Neuron (in vitro differentiated cells): Measurements from ENCODE around the gene MECR.
"Not testable (repeated sequence)": the region's sequence is repeated elsewhere in the genome, so short reads cannot be mapped to it uniquely, and the experiment has no call there.

Source experiments
- H2AFZ ChIP-seq: one replicate; pipeline ENCODE4 v1.6.1; 2013; ENCODE audit warnings: low read depth, mild to moderate bottlenecking, inconsistent platforms, low read length, moderate library complexity
- H3K27me3 ChIP-seq: one replicate; pipeline ENCODE4 v1.6.1; 2013; ENCODE audit warnings: low read length; ENCODE audit not compliant: insufficient read depth
- H3K36me3 ChIP-seq: one replicate; pipeline ENCODE4 v1.6.1; 2013; ENCODE audit warnings: low read length; ENCODE audit not compliant: insufficient read depth
- H3K4me1 ChIP-seq: one replicate; pipeline ENCODE4 v1.6.1; 2013; ENCODE audit warnings: low read length; ENCODE audit not compliant: insufficient read depth
- H3K4me3 ChIP-seq: 2 replicates; pipeline ENCODE4 v1.5.1; 2013; ENCODE audit warnings: mild to moderate bottlenecking, low read length, moderate library complexity
- H3K9me3 ChIP-seq: one replicate; pipeline ENCODE4 v1.6.1; 2013; ENCODE audit warnings: low read length

Gene MECR

GRCh38 chr1:29222260-29222659, 8.5 kb downstream of the MECR start:
- H2AFZ ChIP-seq, H3K9me3 ChIP-seq, H3K4me3 ChIP-seq, H3K27me3 ChIP-seq, H3K36me3 ChIP-seq: not testable (repeated sequence)
- H3K4me1 ChIP-seq = peaks cover 15% of the 10 kb centered on the region

DNA sequence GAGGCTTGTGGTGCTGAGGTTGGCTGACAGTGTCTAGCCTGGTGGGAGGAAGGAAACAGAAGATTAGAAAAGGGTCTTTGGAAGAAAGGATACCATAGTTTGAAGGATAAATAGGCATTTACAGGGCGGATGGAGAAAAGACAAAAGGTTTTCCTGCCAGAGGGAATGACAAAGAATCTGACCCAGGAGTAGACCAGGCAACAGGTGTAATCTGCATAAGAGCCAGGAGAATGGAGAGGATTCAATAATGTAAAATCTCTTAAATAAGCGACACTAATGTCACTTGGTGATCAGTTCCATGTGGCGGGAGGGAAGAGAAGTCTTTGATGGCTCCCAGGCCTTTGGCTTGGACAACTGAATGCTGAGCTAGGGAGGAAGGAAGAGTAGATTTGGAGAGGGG, 9.4 kb downstream of the MECR start:
- peaks cover 8% of the 10 kb centered on the region for H3K36me3 ChIP-seq
- H2AFZ ChIP-seq = no peak overlapping the region
- H3K27me3 ChIP-seq = no peaks in the 10 kb centered on the region
- H3K4me1 ChIP-seq = peaks cover 15% of the 10 kb centered on the region
- no peaks in the 10 kb centered on the region for H3K9me3 ChIP-seq
- no peak overlapping the region for H3K4me3 ChIP-seq

GRCh38 chr1:29218223-29218622, 12.5 kb downstream of the MECR start:
- no peaks in the 10 kb centered on the region for H3K9me3 ChIP-seq
- H3K27me3 ChIP-seq = no peaks in the 10 kb centered on the region
- H3K4me1 ChIP-seq = peaks cover 9% of the 10 kb centered on the region
- no peak overlapping the region for H3K4me3 ChIP-seq
- peaks cover 26% of the 10 kb centered on the region for H3K36me3 ChIP-seq
- no peak overlapping the region for H2AFZ ChIP-seq

DNA sequence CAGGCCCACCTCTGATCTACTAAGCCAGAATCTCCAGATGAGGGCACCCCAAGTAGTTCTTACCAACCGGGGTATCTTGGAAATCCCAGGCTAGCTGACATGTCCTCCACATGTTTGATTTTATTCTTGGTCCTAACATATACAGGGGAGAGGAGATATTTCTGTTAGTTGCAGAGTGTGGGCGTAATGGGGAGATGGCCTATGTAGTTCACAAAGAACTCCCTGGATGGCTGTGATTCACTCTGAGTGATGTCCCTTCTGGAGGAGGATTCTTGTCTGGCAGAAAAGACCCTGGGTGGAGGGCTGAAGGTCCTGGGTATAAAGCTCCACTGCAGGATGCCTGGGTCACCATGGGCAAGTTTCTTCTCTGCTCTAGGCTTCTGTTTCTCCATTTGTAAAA, 13.1 kb downstream of the MECR start:
- no peaks in the 10 kb centered on the region for H3K9me3 ChIP-seq
- peaks cover 31% of the 10 kb centered on the region for H3K36me3 ChIP-seq
- no peak overlapping the region for H3K4me3 ChIP-seq
- H3K27me3 ChIP-seq = no peaks in the 10 kb centered on the region
- H2AFZ ChIP-seq = no peak overlapping the region
- peaks cover 3% of the 10 kb centered on the region for H3K4me1 ChIP-seq

DNA sequence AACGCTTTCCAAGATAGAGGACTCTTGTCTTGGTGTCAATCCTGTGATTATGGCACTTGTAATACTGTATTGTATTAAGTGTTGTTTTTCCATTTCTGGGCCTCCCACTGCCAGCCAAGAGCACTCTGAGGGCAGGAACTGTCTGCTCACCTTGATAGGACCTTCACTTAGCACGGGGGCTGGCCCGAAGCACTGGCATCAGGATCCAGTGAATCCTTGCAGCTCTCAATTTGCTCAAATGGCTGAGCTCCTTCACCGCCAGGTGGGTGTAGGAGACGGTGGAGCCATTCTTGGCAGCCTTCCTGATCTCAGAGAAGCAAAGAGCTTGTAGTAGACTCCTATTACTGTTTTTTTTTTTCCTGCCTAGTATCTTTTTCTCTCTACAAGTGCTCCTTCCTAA, 17.7 kb downstream of the MECR start:
- no peaks in the 10 kb centered on the region for H3K9me3 ChIP-seq
- no peaks in the 10 kb centered on the region for H3K27me3 ChIP-seq
- peaks cover 57% of the 10 kb centered on the region for H3K36me3 ChIP-seq
- H3K4me3 ChIP-seq = no peak overlapping the region
- H3K4me1 ChIP-seq = no peaks in the 10 kb centered on the region
- H2AFZ ChIP-seq = no peak overlapping the region

DNA sequence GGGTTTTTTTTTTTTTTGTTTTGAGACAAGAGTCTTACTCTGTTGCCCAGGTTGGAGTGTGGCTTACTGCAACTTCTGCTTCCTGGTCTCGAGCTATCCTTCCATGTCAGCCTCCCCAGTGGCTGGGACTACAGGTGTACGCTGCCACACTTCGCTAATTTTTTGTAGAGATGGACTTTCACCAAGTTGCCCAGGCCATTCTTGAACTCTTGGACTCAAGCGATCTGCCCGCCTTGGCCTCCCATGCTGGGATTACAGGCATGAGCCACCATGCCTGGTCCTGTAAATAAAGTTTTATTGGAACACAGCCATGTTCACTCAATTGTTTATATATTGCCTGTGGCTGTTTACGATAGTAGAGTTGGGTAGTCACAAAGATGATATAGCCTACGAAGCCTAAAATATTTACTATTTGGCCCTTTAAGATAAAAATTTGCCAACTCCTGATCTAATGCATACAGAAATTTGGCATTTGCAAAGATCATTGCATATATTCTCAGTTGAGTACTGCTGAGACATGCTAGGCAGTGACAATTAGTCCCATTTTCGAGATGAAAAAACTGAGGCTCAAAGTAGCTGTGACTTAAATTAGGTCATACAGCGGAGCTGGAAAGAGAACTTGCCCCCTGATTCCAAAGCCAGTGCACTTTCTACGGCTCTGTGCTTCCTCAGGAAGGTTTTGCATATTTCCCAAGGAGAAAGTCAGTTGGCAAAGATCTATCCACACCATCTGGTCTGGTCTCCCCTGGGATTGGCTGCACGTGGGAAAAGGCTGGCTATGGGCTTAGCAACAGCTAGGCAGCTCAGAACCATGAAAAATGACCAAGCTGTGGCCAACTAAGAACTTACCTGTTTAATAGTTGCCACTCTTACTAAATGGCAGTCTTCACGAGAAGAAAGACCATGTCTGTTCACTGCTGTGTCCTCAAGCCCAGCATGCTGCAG, 19.4 kb downstream of the MECR start:
- H3K4me3 ChIP-seq = no peak overlapping the region
- no peaks in the 10 kb centered on the region for H3K4me1 ChIP-seq
- H2AFZ ChIP-seq = no peak overlapping the region
- no peaks in the 10 kb centered on the region for H3K9me3 ChIP-seq
- no peaks in the 10 kb centered on the region for H3K27me3 ChIP-seq
- H3K36me3 ChIP-seq = peaks cover 56% of the 10 kb centered on the region

GRCh38 chr1:29210278-29211085, 20.3 kb downstream of the MECR start:
- Histone ChIP-seq H3K27me3 (no peaks in the 10 kb centered on the region), H3K4me1 (no peaks in the 10 kb centered on the region), H3K9me3 (no peaks in the 10 kb centered on the region), H3K4me3 (no peak overlapping the region), H2AFZ (no peak overlapping the region), H3K36me3 (peaks cover 62% of the 10 kb centered on the region)

DNA sequence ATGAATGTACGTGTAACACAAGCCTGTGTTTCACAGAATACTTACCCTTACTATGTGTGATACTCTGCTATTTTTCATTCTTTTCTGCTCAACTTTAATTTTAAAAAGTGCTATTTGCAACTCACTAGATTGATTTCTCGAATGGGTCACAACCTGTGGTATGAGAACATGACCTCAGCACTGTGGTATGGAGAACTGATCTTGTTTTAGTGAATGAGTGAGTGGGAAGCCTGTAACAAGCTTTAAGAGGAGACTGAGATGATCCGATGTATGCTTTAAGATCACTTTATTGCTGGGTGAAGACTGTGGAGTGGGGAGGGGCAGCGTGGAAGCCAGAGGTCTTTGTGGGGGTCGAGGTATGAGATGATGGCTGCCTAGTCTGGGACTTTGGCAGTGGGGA, 21.6 kb downstream of the MECR start:
- Histone ChIP-seq H2AFZ (no peak overlapping the region), H3K27me3 (no peaks in the 10 kb centered on the region), H3K36me3 (peaks cover 55% of the 10 kb centered on the region), H3K4me1 (no peaks in the 10 kb centered on the region), H3K9me3 (no peaks in the 10 kb centered on the region), H3K4me3 (no peak overlapping the region)

DNA sequence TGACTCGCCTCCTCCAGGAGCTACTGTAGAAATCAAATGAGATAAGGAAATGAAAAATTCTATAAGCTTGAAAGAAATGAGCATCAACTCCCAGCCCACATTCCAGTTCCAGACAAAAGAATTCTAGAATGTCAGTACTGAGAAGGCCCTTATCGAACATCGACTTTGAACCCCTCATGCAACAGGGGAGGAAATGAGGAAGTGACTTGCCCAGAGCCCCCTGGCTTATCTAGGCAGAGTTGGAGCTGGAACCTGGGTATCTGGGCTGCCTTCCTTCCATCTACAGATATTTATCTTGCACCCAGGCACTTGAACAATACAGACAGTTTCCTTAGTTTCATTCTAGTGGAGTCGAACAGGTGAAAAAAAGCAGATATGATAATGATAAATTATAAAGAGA, 22.3 kb downstream of the MECR start:
- no peaks in the 10 kb centered on the region for H3K27me3 ChIP-seq
- H3K4me1 ChIP-seq = no peaks in the 10 kb centered on the region
- H3K36me3 ChIP-seq = peaks cover 51% of the 10 kb centered on the region
- no peaks in the 10 kb centered on the region for H3K9me3 ChIP-seq
- H3K4me3 ChIP-seq = no peak overlapping the region
- H2AFZ ChIP-seq = no peak overlapping the region

DNA sequence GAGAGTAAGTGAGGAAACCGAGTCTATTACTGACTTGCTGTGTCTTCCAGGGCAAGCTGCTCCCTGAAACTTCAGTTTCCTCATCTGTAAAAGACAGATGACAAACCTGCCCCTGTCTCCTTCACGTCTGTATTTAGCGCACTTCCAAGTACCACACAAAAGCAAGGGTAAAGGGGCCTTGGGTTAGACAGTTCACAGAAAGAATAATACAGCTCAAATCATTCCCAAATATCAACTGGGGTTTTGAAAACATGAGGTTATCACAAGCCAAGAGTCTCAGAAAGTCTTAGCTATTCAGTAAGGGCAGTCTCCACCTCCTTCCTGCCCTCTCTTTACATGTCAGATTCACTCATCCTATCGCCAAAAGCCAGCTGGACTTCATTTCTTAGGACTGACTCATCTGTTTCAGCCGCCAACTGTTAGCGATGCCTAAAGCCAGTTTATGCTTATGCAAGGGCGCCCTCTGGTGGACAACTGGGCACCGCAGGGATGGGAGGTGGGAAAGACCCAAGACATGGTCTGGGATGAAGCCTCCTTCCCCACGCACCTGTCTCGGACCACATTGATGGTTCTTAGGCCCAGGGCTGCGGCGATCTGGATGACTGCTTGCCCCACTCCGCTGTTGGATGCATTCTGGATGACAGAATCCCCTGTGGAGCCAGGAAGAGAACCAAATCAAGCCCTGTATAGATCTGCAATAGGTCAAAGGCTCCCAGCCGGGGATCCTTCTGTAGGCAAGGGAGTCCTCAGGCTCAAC, 28.0 kb downstream of the MECR start:
- Histone ChIP-seq H3K27me3 (no peaks in the 10 kb centered on the region), H3K4me3 (no peak overlapping the region), H3K4me1 (peaks cover 4% of the 10 kb centered on the region), H3K9me3 (no peaks in the 10 kb centered on the region), H3K36me3 (peaks cover 40% of the 10 kb centered on the region), H2AFZ (no peak overlapping the region)

GRCh38 chr1:29202053-29202452, 28.7 kb downstream of the MECR start:
- H2AFZ ChIP-seq = no peak overlapping the region
- no peaks in the 10 kb centered on the region for H3K9me3 ChIP-seq
- no peak overlapping the region for H3K4me3 ChIP-seq
- H3K4me1 ChIP-seq = peaks cover 4% of the 10 kb centered on the region
- peaks cover 44% of the 10 kb centered on the region for H3K36me3 ChIP-seq
- H3K27me3 ChIP-seq = no peaks in the 10 kb centered on the region

DNA sequence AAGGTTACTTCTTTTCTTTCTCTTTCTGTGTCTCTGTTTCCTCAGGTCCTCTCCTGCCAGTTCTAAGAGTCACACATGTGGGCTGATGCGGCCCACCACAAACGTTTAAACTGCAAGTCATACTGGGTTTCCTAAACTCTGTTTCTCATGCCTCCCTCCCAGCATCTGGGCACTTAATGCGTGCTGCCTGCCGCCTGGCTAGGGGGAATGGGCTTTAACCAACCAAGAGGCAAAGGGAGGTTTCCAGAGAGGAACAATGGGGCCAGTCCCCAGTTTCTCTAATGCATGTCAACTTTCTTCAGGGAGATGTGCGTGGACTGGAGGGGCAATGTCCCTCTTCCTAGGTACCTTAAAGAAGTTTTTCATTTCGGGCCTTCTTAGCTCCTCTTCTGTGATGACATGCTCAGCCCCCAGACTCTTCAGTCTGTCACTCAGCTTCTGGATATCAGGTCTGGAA, 29.1 kb downstream of the MECR start:
- no peak overlapping the region for H3K4me3 ChIP-seq
- H3K4me1 ChIP-seq = peaks cover 4% of the 10 kb centered on the region
- no peaks in the 10 kb centered on the region for H3K27me3 ChIP-seq
- H3K9me3 ChIP-seq = no peaks in the 10 kb centered on the region
- H2AFZ ChIP-seq = no peak overlapping the region
- peaks cover 46% of the 10 kb centered on the region for H3K36me3 ChIP-seq
